Brain pericyte (primary cell): ENCODE measurements around the gene RIMS1.
"Not testable (repeated sequence)": the region's sequence is repeated elsewhere in the genome, so short reads cannot be mapped to it uniquely, and the experiment has no call there.

Source experiments
- DNase-seq: peaks from one replicate; pipeline ENCODE4 v3.0.0-alpha.2; 2012; ENCODE audit warnings: low read depth, low spot score

RIMS1 gene

GRCh38 chr6:72335203-72335602 lies 448.9 kb downstream of the RIMS1 start:
- DNase-seq: not testable (repeated sequence)

- DNase-seq: no peak
Observed at GRCh38 chr6:72348926-72349325, 462.6 kb downstream of the RIMS1 start.

GRCh38 chr6:72350296-72350881 lies 464.0 kb downstream of the RIMS1 start:
- DNase-seq: no peak

- peak; percentile 36 for DNase-seq
Observed at GRCh38 chr6:72363844-72364740, 477.7 kb downstream of the RIMS1 start.

GRCh38 chr6:72365773-72366172 lies 479.4 kb downstream of the RIMS1 start:
- DNase-seq: no peak

- no peak for DNase-seq
Observed at GRCh38 chr6:72367439-72367838, 481.1 kb downstream of the RIMS1 start.

- no peak for DNase-seq
Observed at GRCh38 chr6:72371473-72371872, 485.1 kb downstream of the RIMS1 start.

GRCh38 chr6:72374172-72374571 lies 487.8 kb downstream of the RIMS1 start:
- DNase-seq: no peak

GRCh38 chr6:72374857-72375256 lies 488.5 kb downstream of the RIMS1 start:
- peak; percentile 27 for DNase-seq

GRCh38 chr6:72376736-72377135 lies 490.4 kb downstream of the RIMS1 start:
- DNase-seq: no peak

- DNase-seq: no peak
Observed at GRCh38 chr6:72381076-72381475, 494.7 kb downstream of the RIMS1 start.

- no peak for DNase-seq
Observed at GRCh38 chr6:72382602-72383529, 496.5 kb downstream of the RIMS1 start.

GRCh38 chr6:72386324-72386723 lies 500.0 kb downstream of the RIMS1 start:
- no peak for DNase-seq

- DNase-seq: no peak
Observed at GRCh38 chr6:72389698-72390097, 503.3 kb downstream of the RIMS1 start.

GRCh38 chr6:72390548-72390947 lies 504.2 kb downstream of the RIMS1 start:
- DNase-seq: no peak

- DNase-seq: no peak
Observed at GRCh38 chr6:72401865-72402264, 515.5 kb downstream of the RIMS1 start.

- no peak for DNase-seq
Observed at GRCh38 chr6:72403413-72403812, 517.1 kb downstream of the RIMS1 start.

GRCh38 chr6:72406517-72406916 lies 520.2 kb downstream of the RIMS1 start:
- DNase-seq: no peak

GRCh38 chr6:72410769-72411168 lies 524.4 kb downstream of the RIMS1 start:
- no peak for DNase-seq

- peak; percentile 90 for DNase-seq
Observed at GRCh38 chr6:72411872-72412708, 525.7 kb downstream of the RIMS1 start.

GRCh38 chr6:72412709-72413044 lies 526.3 kb downstream of the RIMS1 start:
- no peak for DNase-seq
